Activated CD8-positive, alpha-beta memory T cell treated with anti-CD3 and anti-CD28 coated beads for 36 hours (primary cell): ENCODE measurements around the gene AGBL1. TPM values are rescaled to one million over a fixed set of nuclear protein-coding genes. Genes with fewer than 3 reads are reported as not detected.
"Not testable (repeated sequence)": the region's sequence is repeated elsewhere in the genome, so short reads cannot be mapped to it uniquely, and the experiment has no call there.

Source experiments
- CTCF ChIA-PET: fragments of 350-600 bp; sonication (Branson Sonifier 250); formaldehyde crosslinking; loops from one replicate; lab custom pipeline; 2021; ENCODE audit warnings: antibody characterized with exemption; lab: Charles Lee
- POLR2A ChIA-PET: fragments of 350-600 bp; sonication (Branson Sonifier 250); formaldehyde crosslinking; loops from one replicate; lab custom pipeline; 2021; ENCODE audit warnings: antibody characterized with exemption; lab: Charles Lee
- total RNA-seq, 2 experiments: library from RNA; stranded (reverse); gene quantifications; one replicate each; pipeline ENCODE4 v1.2.3, GENCODE V29; 2021

AGBL1 gene
- total RNA-seq, 2 experiments from 2014 or later, result not detected

DNA sequence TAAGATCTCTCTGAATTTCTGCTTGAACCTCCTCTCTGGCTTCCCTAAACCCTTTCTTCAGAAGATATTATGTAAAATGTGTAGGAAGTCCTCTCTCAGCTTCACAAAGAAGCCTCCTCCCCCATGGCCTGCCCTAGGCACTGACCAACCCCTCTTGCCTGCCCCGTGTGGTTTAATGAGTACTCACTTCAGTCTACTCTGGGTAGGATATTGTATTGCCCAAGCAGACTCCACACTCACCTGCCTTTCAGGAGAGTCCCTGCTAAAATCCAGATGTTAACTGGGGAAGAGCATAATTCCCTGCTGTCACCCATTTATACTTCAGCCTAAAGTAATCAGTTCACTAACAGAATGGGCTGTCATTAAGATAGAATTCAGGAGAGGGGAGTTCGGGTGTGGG is 2.6 kb upstream of the AGBL1 start:
- POLR2A ChIA-PET, result no interaction called here
- CTCF ChIA-PET, result no interaction called here

DNA sequence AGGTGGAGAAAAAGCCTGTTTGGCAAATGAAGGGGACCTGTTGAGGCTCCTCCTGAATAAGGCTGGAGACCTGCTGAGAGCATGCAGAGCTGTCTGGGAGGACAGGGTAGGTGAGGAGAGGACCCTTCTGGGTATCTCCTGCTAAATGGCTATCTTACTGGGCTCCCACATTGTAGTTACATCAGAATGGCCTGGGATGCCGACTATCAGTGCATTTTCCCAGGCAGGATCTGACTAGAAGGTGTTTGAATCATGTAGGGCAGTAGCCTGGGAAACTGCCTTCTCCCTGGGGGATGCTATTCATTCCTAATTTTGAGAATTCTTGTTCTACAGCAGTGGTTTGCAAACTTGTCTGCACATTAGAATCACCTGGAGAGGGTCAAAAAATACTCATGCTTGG is 631 bp downstream of the AGBL1 start:
- POLR2A ChIA-PET, result no interaction called here
- CTCF ChIA-PET, result no interaction called here

DNA sequence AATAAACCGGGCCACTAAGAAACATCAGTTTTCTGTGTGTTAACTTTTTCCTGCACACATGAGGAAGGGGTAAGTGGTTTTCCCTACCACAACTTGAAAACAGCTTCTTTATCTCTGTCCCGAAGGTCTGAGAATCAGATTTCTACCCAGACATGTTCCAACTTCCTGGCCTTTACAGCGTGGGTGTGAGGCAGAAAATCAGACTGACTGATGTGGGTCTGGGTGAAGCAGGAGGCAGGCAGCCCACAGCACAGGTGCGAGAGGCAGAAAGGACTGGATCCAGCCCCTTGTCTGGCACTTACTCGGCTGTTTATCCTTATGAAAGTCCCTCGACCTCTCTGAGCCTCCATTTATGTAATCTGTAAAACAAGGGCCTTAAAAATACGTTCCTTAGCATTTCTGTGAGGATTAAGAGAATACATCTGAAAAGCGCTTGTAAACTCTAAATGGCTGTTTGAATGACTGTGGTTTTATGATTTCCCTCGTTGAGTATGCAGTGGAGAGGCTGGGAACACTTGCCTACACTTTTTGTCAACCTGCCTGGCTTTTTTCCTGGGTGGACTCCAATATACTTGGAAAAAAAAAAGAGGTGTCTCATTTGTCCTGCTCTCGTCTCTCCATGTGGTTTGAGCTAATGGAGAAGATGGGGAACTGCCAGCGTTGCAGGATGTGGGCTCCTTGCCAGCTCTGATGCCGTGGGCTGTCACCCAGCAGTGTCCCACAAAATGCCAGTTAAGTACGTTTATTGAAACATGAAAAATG is 3.1 kb downstream of the AGBL1 start:
- ChIA-PET CTCF (no interaction called here), POLR2A (no interaction called here)

DNA sequence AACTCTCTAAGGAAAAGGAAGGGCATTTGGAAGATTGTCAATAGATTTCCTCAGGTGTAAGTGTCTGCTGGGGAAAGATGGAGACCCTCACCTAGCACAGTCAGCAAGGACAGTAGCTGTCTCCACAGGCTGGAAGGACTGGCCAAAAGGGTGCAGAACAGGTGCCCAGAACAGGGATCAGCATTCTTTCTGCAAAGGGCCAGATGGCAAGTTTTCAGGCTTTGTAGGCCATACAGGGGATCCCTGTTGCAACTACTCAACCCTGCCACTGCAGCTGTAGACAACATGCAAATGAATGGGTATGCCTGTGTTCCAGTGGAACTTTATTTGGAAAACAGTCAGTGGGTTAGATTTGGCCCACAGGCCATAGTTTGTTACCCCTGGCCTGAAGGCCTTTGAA is 8.1 kb downstream of the AGBL1 start:
- CTCF ChIA-PET, result interaction anchor here (0.6 kb wide), 1 partner anchor 27 kb away, joined by 3 read pairs; no protein-coding TSS in a partner anchor
- POLR2A ChIA-PET, result no interaction called here

DNA sequence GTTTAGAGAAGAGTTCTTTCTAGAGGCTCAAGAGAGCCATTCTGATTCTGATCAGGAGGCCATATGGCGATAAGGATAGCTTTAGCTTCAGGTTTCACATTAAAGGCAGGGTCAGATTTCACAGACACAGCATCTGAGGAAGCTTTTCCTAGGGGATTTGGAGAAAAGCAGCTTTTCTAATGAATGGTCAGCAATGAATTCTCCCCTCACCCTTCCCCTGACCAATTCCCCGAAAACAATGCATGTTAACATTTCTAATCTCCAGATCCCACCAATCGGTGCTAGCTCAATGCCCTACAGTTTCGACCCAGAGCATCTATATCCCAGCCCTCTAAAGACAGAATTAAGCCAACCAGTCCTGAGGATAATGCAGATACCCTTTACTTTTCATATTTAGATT is 9.8 kb downstream of the AGBL1 start:
- POLR2A ChIA-PET, result no interaction called here
- CTCF ChIA-PET, result no interaction called here

DNA sequence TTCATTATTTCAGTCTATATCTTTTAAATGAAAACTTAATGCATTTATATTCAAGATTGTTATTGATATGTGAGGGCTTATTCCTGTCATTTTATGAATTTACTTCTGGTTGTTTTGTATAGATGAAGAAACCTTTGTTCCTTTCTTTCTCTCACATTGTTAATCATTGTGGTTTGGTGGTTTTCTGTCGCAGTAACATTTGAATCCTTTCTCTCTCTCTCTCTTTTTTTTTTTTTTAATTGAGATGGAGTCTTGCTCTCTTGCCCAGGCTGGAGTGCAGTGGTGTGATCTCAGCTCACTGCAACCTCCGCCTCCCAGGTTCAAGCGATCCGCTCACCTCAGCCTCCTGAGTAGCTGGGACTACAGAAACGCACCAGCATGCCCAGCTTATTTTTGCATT is 22.1 kb downstream of the AGBL1 start:
- ChIA-PET POLR2A (no interaction called here), CTCF (no interaction called here)

DNA sequence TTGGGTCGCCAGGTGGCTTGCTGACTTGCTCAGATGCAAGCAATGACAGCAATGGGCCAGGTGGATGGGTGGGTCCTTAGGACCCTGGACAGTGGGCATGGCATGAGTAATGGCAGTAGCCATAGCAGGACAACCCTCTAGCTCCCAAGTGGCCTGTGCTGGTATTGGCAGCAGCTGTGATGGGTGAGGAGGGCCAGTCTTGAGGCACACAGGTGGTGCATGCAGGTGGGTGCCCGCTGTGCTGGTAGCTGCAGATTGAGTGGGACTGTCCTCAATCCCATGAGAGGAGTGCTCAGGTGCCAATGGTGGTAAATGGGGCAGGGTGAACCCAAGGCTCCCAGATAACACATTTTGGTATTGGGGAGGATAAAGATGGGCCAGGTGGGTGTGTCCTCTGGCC is 24.2 kb downstream of the AGBL1 start:
- CTCF ChIA-PET, result no interaction called here
- POLR2A ChIA-PET, result no interaction called here

DNA sequence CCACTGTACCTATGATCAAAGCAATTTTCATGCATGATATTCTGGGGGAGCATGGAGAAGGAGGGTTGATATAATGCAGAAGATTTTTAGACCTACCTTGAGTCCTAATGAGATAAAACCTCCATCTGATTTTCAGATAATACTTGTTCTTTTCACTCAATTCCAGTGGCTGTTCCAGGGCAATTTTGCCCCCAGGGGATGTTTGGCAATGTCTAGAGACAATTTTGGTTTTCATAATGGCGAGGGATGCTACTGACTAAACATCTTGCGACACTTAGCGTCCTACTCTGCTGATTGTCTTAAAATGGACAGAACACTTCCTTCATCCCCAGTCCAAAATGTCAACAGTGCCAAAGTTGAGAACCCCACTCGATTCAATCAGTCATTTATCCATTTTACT is 26.6 kb downstream of the AGBL1 start:
- ChIA-PET POLR2A (no interaction called here), CTCF (no interaction called here)

DNA sequence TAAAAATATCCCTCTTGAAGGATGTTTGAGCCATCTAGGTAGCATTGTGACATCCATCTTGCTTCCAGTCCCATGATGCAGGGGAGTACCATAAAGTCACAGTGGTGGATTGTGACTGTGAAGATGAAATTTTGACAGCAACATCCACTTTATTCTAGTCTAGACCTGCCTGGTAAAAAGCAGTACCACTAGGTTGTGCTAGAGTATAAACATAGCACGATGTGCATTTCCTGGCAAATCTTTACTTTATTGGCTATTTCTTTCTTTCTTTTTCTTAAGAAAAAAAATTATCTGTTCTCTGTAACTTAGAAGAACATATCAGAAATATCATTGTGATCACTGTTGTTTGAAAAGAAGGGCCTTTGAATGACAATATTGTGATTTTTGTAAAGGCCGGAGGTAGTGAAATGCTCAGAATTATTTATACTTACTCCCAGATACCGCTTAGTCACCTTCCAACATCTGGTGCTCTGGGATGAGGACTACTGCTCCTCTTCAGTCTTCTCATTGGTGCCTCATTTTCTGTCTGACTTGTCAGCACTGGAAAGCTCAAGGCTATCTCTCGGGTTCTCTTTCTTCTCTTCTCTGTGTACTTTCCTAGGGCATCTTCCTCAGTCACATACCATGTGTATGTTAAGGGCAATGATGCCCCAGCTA is 35.6 kb downstream of the AGBL1 start:
- CTCF ChIA-PET, result no interaction called here
- POLR2A ChIA-PET, result no interaction called here

DNA sequence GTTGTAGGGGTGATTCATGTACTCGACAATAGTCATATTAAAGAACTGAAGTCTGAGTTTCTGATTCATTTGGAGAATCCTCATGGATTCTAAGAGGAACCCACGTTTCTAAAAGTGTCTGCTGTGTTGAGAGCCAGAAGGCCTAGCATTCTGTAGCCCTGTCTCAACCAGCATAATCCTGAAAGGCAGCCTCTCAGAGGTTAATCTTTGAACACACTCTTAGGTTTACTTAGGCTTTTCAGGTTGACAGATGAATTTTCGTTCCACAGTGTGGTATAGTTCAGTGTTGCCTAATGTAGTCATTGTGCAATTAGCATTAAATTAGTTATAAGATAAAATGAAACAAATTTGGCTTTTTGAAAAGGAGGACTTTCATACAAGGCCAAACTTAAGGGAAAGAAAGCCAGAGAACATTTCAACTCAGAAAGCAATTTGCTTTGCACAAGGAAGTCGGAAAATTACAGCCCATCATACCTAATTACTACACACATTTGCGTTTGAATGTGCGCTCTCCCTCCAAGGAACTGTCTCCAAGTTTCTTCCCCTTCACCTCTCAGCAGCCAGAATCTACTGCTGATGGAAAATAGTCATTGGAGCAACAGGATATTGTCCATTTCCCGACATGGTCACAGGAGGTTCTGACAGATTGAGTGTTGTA is 42.0 kb downstream of the AGBL1 start:
- CTCF ChIA-PET, result no interaction called here
- POLR2A ChIA-PET, result no interaction called here

DNA sequence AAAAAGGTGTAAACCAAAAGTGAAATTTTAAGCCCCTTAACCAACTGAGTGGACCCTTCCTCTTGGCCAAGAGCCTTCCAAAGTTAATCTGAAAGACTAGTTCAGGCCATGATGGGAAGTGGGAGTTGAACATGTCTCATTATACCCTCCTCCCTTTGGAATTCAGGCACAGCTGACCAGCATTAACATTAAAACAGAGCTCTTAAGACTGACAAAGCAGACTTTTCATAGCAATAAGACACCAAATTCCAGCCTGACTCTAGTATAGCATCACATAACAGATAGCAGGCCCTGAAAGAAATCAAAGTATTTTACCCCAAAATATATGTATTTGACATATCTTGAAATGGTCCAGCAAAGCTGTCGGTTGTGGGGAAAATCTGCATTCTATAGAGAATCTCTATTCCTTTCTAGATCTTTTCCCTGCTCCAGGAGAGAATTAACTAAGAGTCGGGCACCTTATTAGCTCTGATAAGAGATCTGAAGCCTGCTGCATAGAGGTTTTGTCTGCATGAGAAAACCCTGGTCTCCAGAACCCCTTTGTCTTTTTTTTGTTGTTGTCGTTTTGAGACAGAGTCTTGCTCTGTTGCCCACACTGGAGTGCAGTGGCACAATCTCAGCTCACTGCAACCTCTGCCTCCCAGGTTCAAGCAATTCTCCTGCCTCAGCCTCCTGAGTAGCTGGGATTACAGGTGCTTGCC is 43.2 kb downstream of the AGBL1 start:
- CTCF ChIA-PET, POLR2A ChIA-PET: not testable (repeated sequence)

DNA sequence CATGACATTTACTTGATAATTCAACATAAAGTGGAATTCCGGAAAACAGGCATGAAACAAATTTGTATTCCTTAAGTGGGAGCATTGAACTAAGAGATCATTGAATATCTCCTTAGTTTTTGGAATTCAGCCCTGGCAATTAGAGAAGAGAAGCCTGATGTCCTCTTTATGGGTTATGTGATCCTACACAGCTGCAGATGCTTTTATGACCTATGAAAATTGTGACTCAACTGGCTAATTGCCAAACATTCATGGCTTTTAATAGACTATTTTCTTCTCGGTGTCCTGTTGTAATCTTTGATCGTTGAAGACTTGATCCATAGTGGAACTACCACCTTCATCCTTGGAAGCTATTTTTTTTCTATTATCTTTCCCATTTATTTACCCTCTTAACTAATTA is 46.1 kb downstream of the AGBL1 start:
- ChIA-PET CTCF (no interaction called here), POLR2A (no interaction called here)

DNA sequence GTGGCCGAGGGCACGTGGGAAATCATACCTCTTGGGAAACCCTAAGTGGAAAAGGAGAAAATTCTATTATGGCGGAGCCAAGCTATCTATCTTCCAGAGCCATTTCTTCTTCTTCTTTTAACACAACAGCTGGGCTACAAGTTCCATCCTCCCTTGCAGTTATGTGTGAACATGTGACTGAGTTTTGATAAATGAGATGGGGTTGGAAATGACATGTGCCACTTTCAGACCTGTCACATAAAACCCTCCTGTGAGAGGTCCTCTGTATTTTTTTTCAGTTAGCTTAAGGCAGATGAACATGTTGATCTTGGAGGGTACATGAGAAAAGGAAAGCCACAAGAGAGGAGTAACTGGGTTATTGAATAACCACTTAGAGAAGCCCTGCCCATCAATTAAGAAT is 47.9 kb downstream of the AGBL1 start:
- ChIA-PET POLR2A (no interaction called here), CTCF (no interaction called here)

DNA sequence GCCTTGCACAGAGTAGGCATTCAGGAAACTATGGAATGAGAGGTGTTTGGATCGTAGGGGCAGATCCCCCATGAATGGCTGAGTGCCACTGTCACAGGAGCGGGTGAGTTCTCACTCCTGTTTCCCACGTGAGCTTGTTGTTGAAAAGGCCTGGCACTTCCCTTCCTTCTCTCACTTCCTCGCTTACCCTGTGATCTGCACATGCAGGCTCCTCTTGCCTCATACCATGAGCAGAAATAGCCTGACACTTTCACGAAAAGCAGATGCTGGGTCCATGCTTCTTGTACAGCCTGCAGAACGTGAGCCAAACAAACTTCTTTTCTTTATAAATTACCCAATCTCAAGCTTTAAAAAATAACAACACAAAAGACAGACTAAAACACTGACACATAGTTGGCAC is 55.4 kb downstream of the AGBL1 start:
- POLR2A ChIA-PET, result no interaction called here

DNA sequence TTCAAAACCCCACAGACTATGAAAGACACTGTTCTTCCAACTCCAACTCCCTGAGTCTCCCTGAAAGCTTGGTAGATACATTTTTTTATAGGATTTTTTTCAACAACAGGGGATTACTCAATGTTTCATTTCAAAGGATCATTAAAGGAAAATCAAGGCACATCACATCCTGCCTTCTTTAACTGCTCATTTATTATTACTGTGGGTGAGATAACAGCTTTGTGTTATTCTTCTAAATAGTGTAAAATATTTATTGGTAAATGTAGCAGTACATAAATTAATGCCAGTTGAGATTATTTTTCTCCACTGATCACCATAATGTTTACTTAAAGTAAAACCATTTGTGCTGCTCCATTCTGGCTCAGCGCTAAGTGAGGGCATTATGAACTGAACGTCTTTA is 57.2 kb downstream of the AGBL1 start:
- POLR2A ChIA-PET, result no interaction called here
- CTCF ChIA-PET, result no interaction called here

More for the DNA sequence above, 55.4 kb downstream of the AGBL1 start:
- CTCF ChIA-PET, result no interaction called here

DNA sequence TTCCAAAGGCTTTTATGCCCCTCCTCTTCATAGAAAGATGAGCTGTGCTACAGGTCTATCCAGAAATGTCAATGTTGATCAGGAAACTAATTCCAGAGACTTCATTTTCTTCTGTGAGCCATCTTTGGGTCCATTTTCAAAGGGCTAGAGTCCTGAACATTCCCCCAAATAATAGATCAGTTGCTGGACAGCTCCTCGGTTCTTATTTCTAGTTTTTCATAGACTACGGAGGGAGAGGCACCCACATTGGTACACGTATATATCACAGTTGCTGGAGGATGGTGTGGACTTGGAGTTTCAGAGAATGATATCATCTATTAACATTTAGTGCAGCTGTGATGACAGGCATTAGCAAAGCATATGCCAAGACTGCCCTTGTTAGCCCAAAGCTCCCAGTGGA is 59.1 kb downstream of the AGBL1 start:
- ChIA-PET CTCF (no interaction called here), POLR2A (no interaction called here)

DNA sequence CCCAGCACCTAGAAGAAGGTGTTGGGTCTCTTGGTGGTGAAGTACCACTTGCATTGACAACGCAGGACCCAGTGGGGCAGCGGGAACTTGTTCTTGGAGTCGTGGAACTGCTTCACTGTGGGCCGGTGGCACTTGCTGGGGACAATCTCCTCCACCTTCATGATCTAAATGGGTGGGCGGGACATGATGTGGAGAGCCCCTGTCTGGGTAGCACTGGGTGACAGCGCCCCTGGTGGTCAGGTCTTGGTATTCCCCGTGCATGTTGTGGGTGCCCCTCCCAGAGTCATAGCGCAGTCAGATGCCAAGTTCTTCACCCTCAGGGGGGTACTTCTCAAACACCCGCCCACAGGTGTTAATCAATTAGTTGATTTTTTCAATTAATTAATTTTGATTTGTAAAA is 60.2 kb downstream of the AGBL1 start:
- POLR2A ChIA-PET, result no interaction called here
- CTCF ChIA-PET, result no interaction called here

DNA sequence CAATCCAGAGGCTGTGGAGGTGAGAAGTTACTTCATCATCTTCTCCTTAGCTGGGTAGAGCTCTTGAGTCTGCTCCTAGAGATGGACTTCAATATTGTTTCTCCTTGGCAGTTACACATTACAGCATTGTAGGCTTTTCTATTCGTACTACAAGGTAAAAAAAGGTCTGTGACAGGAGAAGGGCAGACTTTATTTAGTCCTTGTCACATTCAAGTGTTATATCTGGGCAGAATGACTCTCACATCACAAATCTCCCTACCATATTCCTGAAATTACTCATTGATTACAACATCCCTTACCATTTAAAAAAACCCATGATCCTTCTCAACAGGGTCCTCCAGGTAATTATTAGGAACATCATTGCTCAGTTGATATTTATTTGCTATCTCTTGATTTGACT is 75.0 kb downstream of the AGBL1 start:
- ChIA-PET POLR2A (no interaction called here), CTCF (no interaction called here)

DNA sequence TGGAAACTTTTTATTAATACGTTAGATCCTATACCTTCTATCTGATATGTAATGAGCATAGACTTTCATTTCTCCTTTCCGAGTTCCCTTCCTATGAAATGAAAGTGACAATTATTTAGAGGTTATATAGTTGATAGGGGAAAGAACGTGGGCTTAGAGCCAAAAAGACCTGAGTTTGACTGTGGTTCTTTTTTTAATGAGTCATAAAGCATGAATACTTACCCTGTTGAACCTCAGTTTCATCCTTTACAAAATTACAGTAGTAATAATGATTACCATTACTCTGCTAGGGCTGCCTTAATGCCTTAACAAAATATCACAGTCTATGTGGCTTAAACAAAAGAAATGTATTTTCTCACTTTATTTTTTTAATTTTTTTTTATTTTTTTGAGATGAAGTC is 75.9 kb downstream of the AGBL1 start:
- ChIA-PET CTCF (no interaction called here), POLR2A (no interaction called here)

DNA sequence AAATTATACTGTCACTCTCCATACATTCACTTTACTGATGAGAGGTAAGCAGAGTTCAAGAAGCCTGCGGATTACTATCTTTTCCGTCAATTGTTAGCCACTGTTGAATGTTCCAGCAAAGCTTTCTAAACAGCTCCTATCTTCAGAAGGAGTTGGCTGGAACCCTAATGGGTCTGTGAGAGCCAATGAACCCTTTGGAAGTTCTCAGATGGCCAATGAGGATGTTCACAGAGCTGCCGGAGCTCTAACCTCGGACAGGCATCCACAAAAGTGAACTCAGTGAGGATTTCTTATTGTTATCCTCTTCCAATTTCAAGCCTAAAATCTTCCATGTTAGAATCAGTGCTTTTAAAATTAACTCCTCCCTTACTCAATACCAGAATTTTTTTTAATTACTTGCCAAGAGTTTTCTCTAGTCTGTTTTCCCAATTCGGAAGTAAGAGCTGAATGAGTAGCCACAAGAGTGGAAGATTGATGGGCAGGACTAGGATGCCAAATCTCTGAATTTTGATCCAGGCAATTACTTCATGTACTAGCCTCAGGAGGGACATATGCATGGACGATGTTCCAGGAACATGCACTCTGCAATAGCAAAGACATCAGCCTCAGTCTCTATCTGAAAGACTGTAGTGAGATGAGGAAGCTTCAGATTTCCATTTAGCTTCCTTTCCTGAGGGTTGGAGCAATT is 78.1 kb downstream of the AGBL1 start:
- POLR2A ChIA-PET, result no interaction called here
- CTCF ChIA-PET, result no interaction called here
